GM12872 (cell line): ENCODE results near the gene MS4A14.

ENCODE experiments used
- CTCF ChIP-seq: IDR thresholded peaks from 3 replicates; pipeline ENCODE4 v1.5.1; 2011; ENCODE audit warnings: low read depth, mild to moderate bottlenecking, low read length, moderate library complexity; ENCODE audit not compliant: insufficient read depth

MS4A14 gene

GRCh38 chr11:60457576-60457975 lies 61.3 kb downstream of the MS4A14 start:
- no peak for TF ChIP-seq CTCF

- no peak for TF ChIP-seq CTCF
Observed at GRCh38 chr11:60459345-60459744, 63.1 kb downstream of the MS4A14 start.
